ENCODE data around the gene TYSND1.

- TF ChIP-seq EZH2phosphoT487 (IDR thresholded peaks at IDR 0.05; ENCODE audit: borderline replicate concordance) (no peak), CTCF (conservative IDR thresholded peaks at IDR 0.05; ENCODE audit: low read length) (no peak)
These were observed 15.5 kb downstream of the TYSND1 start for GRCh38 chr10:70130878-70131559.

All from Loucy (cell line).